ENCODE data around the gene HAUS6.

The HAUS6 gene

GRCh38 chr9:19149230-19149629 lies 46.5 kb upstream of the HAUS6 start:
- DNase-seq = no peak
- Histone ChIP-seq H3K27me3 (replicated peaks; ENCODE audit: insufficient read depth, low read length) (no peaks in the 10 kb centered on the region), H3K4me2 (ENCODE audit: low read depth, low read length) (no peak overlapping the region), H3F3A (ENCODE audit: insufficient read depth, low read length) (no peaks in the 10 kb centered on the region), H3K9me2 (replicated peaks; ENCODE audit: insufficient read depth, low read length) (no peaks in the 10 kb centered on the region), H3K9ac (ENCODE audit: low read length) (no peak overlapping the region), H2AFZ (ENCODE audit: low read length) (no peak overlapping the region), H3K9me3 (replicated peaks; ENCODE audit: insufficient read depth, low read length) (no peaks in the 10 kb centered on the region), H4K20me1 (ENCODE audit: insufficient read depth, low read length) (no peaks in the 10 kb centered on the region), H3K4me3 (ENCODE audit: low read length) (no peak overlapping the region), H3K27ac (ENCODE audit: low read length) (no peak overlapping the region), H3K79me2 (ENCODE audit: low read length) (no peaks in the 10 kb centered on the region), H3K36me3 (replicated peaks; ENCODE audit: insufficient read depth, low read length) (no peaks in the 10 kb centered on the region), H3K4me1 (ENCODE audit: low read length) (no peaks in the 10 kb centered on the region)
- TF ChIP-seq CTCF (IDR thresholded peaks at IDR 0.05; ENCODE audit: low read length) (no peak), EZH2 (optimal IDR thresholded peaks at IDR 0.05; ENCODE audit: low read depth, low read length) (no peak), EZH2phosphoT487 (IDR thresholded peaks at IDR 0.05; ENCODE audit: low read length) (no peak)

- Histone ChIP-seq H3K4me3 (ENCODE audit: low read length) (no peak overlapping the region), H3K4me2 (ENCODE audit: low read depth, low read length) (no peak overlapping the region), H3K36me3 (replicated peaks; ENCODE audit: insufficient read depth, low read length) (no peaks in the 10 kb centered on the region), H3K9ac (ENCODE audit: low read length) (no peak overlapping the region), H3K9me2 (replicated peaks; ENCODE audit: insufficient read depth, low read length) (no peaks in the 10 kb centered on the region), H2AFZ (ENCODE audit: low read length) (no peak overlapping the region), H3K27me3 (replicated peaks; ENCODE audit: insufficient read depth, low read length) (no peaks in the 10 kb centered on the region), H4K20me1 (ENCODE audit: insufficient read depth, low read length) (no peaks in the 10 kb centered on the region), H3K4me1 (ENCODE audit: low read length) (no peaks in the 10 kb centered on the region), H3K79me2 (ENCODE audit: low read length) (no peaks in the 10 kb centered on the region), H3K9me3 (replicated peaks; ENCODE audit: insufficient read depth, low read length) (no peaks in the 10 kb centered on the region), H3K27ac (ENCODE audit: low read length) (no peak overlapping the region), H3F3A (ENCODE audit: insufficient read depth, low read length) (no peaks in the 10 kb centered on the region)
- TF ChIP-seq CTCF (IDR thresholded peaks at IDR 0.05; ENCODE audit: low read length) (no peak), EZH2 (optimal IDR thresholded peaks at IDR 0.05; ENCODE audit: low read depth, low read length) (no peak), EZH2phosphoT487 (IDR thresholded peaks at IDR 0.05; ENCODE audit: low read length) (no peak)
- no peak for DNase-seq
These were observed 45.5 kb upstream of the HAUS6 start for GRCh38 chr9:19148187-19148586.

- H4K20me1 ChIP-seq (ENCODE audit: insufficient read depth, low read length) = no peaks in the 10 kb centered on the region
- H3K9ac ChIP-seq (ENCODE audit: low read length) = no peak overlapping the region
- H3K4me3 ChIP-seq (ENCODE audit: low read length) = no peak overlapping the region
- H2AFZ ChIP-seq (ENCODE audit: low read length) = no peak overlapping the region
- TF ChIP-seq CTCF (IDR thresholded peaks at IDR 0.05; ENCODE audit: low read length) (no peak), EZH2phosphoT487 (IDR thresholded peaks at IDR 0.05; ENCODE audit: low read length) (no peak)
- H3K36me3 ChIP-seq (replicated peaks; ENCODE audit: insufficient read depth, low read length) = no peaks in the 10 kb centered on the region
- H3K4me2 ChIP-seq (ENCODE audit: low read depth, low read length) = no peak overlapping the region
- no peaks in the 10 kb centered on the region for H3K4me1 ChIP-seq (ENCODE audit: low read length)
- no peaks in the 10 kb centered on the region for H3K9me2 ChIP-seq (replicated peaks; ENCODE audit: insufficient read depth, low read length)
- DNase-seq = no peak
- no peaks in the 10 kb centered on the region for H3F3A ChIP-seq (ENCODE audit: insufficient read depth, low read length)
- no peak overlapping the region for H3K27ac ChIP-seq (ENCODE audit: low read length)
- H3K9me3 ChIP-seq (replicated peaks; ENCODE audit: insufficient read depth, low read length) = no peaks in the 10 kb centered on the region
- no peaks in the 10 kb centered on the region for H3K79me2 ChIP-seq (ENCODE audit: low read length)
- H3K27me3 ChIP-seq (replicated peaks; ENCODE audit: insufficient read depth, low read length) = no peaks in the 10 kb centered on the region
These were observed 43.8 kb upstream of the HAUS6 start for GRCh38 chr9:19146441-19147024.
